Measurements from ENCODE around the gene SHISA4. TPM values are rescaled to one million over a fixed set of nuclear protein-coding genes. Genes with fewer than 3 reads are reported as not detected.
A peak's percentile ranks its signal among the peaks of the same experiment; 100 is the strongest.

Gene SHISA4
- total RNA-seq, 1 donor from 2014 or later: 9.8 TPM

DNA sequence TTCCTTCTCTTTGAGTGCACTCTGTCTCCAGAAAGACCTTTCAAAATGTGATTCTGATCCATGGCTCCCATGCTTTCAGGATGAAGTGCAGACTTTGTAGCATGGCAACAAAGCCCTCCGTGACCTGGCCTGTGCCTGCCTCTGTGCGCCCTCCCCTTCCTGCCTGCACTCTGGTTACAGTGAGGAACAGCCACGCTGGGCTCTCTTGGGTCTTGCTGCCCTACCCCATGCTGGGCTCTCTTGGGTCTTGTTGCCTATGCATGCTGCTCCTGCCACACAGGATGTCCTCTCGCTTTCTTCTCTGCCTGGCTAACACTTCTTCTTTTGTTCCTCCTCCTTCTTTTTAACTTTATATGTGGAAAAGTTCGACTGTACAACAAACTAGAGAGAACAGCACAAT is 29.6 kb downstream of the SHISA4 start:
- no peak overlapping the region for H3K27ac Mint-ChIP-seq
- DNase-seq (ENCODE audit: low spot score in 2 of 2, unreplicated experiment in 2 of 2): no peak
- H3K36me3 Mint-ChIP-seq: peaks cover 5% of the 10 kb centered on the region
- H3K27me3 Mint-ChIP-seq (ENCODE audit: low read depth): peaks cover 3% of the 10 kb centered on the region
- H3K9me3 Mint-ChIP-seq: peaks cover 6% of the 10 kb centered on the region
- peaks cover 37% of the 10 kb centered on the region for H3K4me1 Mint-ChIP-seq
- no peak overlapping the region for H3K4me3 Mint-ChIP-seq
- TF ChIP-seq CTCF (IDR thresholded peaks at IDR 0.05; ENCODE audit: unreplicated experiment): no peak

DNA sequence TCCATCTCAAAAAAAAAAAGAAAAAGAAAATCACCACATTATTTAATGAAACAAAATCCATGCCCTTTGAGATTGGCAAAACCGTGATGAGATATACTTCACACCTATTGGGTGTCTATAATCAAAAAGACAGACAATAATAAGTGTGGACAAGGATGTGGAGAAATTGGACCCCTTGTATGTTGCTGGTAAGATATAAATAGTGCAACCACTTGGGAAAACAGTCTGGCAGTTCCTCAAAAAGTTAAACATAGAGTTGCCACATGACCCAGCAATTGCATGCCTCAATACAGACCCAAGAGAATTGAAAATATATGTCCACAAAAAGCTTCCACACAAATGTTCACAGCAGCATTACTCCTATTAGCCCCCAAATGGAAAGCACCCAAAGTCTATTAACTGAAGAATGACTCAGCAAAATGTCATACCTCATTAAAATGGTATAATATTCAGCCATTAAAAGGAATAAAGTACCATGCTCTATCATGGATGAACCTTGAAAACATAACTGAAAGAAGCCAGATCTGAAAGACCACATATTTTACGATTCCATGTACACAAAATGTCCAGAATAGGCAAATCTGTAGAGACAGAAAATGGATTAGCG is 33.4 kb downstream of the SHISA4 start:
- H3K36me3 Mint-ChIP-seq: peaks cover 5% of the 10 kb centered on the region
- DNase-seq (ENCODE audit: low spot score in 2 of 2, unreplicated experiment in 2 of 2): no peak
- no peak overlapping the region for H3K4me3 Mint-ChIP-seq
- TF ChIP-seq CTCF (IDR thresholded peaks at IDR 0.05; ENCODE audit: unreplicated experiment): no peak
- peaks cover 3% of the 10 kb centered on the region for H3K27me3 Mint-ChIP-seq (ENCODE audit: low read depth)
- H3K9me3 Mint-ChIP-seq: peaks cover 6% of the 10 kb centered on the region
- peaks cover 20% of the 10 kb centered on the region for H3K4me1 Mint-ChIP-seq
- no peak overlapping the region for H3K27ac Mint-ChIP-seq

- H3K27me3 Mint-ChIP-seq (ENCODE audit: low read depth): no peaks in the 10 kb centered on the region
- peaks cover 5% of the 10 kb centered on the region for H3K36me3 Mint-ChIP-seq
- H3K27ac Mint-ChIP-seq: peak overlapping the region; percentile 34
- peaks cover 7% of the 10 kb centered on the region for H3K4me1 Mint-ChIP-seq
- no peak for DNase-seq (ENCODE audit: low spot score in 2 of 2, unreplicated experiment in 2 of 2)
- no peak overlapping the region for H3K4me3 Mint-ChIP-seq
- no peak for TF ChIP-seq CTCF (IDR thresholded peaks at IDR 0.05; ENCODE audit: unreplicated experiment)
- H3K9me3 Mint-ChIP-seq: peaks cover 6% of the 10 kb centered on the region
Measured at GRCh38 chr1:201925301-201925567, 36.5 kb downstream of the SHISA4 start.

DNA sequence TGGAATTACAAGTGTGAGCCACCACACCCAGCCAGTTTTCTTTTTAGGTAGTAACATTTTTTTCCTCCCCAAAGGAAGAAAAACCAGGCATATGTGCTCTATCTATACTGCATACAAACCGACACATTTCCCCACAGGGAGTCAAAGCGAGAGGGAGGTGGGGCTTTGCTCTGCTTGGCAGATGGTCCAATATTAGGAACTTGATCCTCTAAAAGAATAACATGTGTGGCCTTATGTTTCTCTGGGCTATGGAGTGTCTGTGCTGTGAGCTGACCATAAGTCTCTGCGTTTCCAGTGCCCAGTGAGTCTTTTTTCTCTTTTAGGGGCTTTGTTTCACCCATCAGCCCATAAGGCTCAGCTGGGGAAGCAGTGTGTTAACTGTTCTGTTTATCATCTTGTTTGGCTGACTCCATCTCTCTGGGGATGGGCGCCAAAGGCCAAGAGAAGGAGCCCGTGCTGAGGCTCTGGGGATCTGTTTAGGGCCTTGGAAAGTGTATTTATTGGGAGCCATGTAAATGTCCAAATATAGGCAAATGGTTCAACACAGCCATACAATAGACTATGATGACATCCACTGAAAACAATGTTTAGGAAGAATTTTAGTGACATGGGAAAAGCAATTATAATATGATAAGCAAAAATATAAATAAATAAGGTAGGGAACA is 37.4 kb downstream of the SHISA4 start:
- H3K36me3 Mint-ChIP-seq: peaks cover 5% of the 10 kb centered on the region
- DNase-seq (ENCODE audit: low spot score in 2 of 2, unreplicated experiment in 2 of 2): no peak
- TF ChIP-seq CTCF (IDR thresholded peaks at IDR 0.05; ENCODE audit: unreplicated experiment): no peak
- no peaks in the 10 kb centered on the region for H3K27me3 Mint-ChIP-seq (ENCODE audit: low read depth)
- peaks cover 7% of the 10 kb centered on the region for H3K4me1 Mint-ChIP-seq
- no peak overlapping the region for H3K27ac Mint-ChIP-seq
- peaks cover 6% of the 10 kb centered on the region for H3K9me3 Mint-ChIP-seq
- H3K4me3 Mint-ChIP-seq: no peak overlapping the region

DNA sequence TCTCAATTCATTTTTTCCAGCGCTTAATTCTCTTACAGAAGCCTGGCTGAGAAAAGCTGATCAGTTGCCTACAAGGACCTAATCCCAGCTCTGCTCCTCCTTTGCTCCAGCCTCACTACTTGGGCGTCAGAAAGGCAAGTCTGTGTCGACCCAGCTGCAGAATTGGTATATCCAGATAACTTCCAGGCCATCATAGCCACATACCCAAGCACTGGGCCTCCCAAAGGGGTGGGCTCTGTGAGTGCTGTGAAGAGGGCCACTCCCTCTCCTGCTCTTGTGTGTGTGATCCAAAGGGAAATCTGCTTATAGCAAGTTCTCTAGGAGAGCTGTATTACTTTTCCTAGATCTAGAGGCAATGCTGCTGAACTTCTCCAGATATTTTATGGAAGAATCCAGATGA is 39.6 kb downstream of the SHISA4 start:
- H3K4me1 Mint-ChIP-seq: peaks cover 7% of the 10 kb centered on the region
- no peaks in the 10 kb centered on the region for H3K36me3 Mint-ChIP-seq
- no peak overlapping the region for H3K27ac Mint-ChIP-seq
- H3K27me3 Mint-ChIP-seq (ENCODE audit: low read depth): no peaks in the 10 kb centered on the region
- no peak for TF ChIP-seq CTCF (IDR thresholded peaks at IDR 0.05; ENCODE audit: unreplicated experiment)
- no peak overlapping the region for H3K4me3 Mint-ChIP-seq
- no peak for DNase-seq (ENCODE audit: low spot score in 2 of 2, unreplicated experiment in 2 of 2)
- no peaks in the 10 kb centered on the region for H3K9me3 Mint-ChIP-seq

Data from mesothelial cell of epicardium (in vitro differentiated cells).